Natural killer cell (primary cell): ENCODE results near the gene GRM4. TPM values are rescaled to one million over a fixed set of nuclear protein-coding genes. Genes with fewer than 3 reads are reported as not detected.

Experiments
- ATAC-seq, 3 donors: fragments of 150-1000 bp in 2 of 3; fragments of 200-7000 bp in 1 of 3; cut with Tn5 transposase; 1 replicate in 1 of 3; 2 replicates in 2 of 3; pipeline ENCODE4 v1.10.0; 2021; ENCODE audit warnings: mild to moderate bottlenecking in 2 of 3, moderate library complexity in 2 of 3
- DNase-seq, 2 donors: peaks; one replicate each; pipeline versions ENCODE4 v3.0.0 to v3.0.0-alpha.2; 2013 to 2021; ENCODE audit warnings: mixed read lengths in 1 of 2
- H3K27ac ChIP-seq: one replicate; pipeline ENCODE4 v1.5.1; 2013; ENCODE audit warnings: mild to moderate bottlenecking, low read length
- H3K27me3 ChIP-seq: one replicate; pipeline ENCODE4 v1.6.1; 2013; ENCODE audit warnings: low read length; ENCODE audit not compliant: control insufficient read depth, insufficient read depth
- H3K36me3 ChIP-seq: one replicate; pipeline ENCODE4 v1.6.1; 2013; ENCODE audit warnings: low read length; ENCODE audit not compliant: control insufficient read depth, insufficient read depth
- H3K4me1 ChIP-seq: one replicate; pipeline ENCODE4 v1.6.1; 2013; ENCODE audit warnings: low read length; ENCODE audit not compliant: control insufficient read depth, insufficient read depth
- H3K4me3 ChIP-seq: one replicate; pipeline ENCODE4 v1.5.1; 2013; ENCODE audit warnings: low read length
- H3K9me3 ChIP-seq: one replicate; pipeline ENCODE4 v1.6.1; 2013; ENCODE audit warnings: low read length; ENCODE audit not compliant: control insufficient read depth, insufficient read depth
- H3K27ac Mint-ChIP-seq, 2 donors: one replicate each; pipeline ENCODE4 v1.8.0; 2022; ENCODE audit warnings: mild to moderate bottlenecking in 2 of 2, mixed read lengths in 2 of 2, moderate library complexity in 1 of 2
- H3K27me3 Mint-ChIP-seq, 2 donors: one replicate each; pipeline ENCODE4 v1.8.0; 2022; ENCODE audit warnings: low read depth in 2 of 2, mixed read lengths in 2 of 2
- H3K36me3 Mint-ChIP-seq: one replicate; pipeline ENCODE4 v1.8.0; 2022; ENCODE audit warnings: mixed read lengths
- H3K4me1 Mint-ChIP-seq, 2 donors: one replicate each; pipeline ENCODE4 v1.8.0; 2022; ENCODE audit warnings: mixed read lengths in 2 of 2
- H3K4me3 Mint-ChIP-seq: one replicate; pipeline ENCODE4 v1.8.0; 2022; ENCODE audit warnings: mild to moderate bottlenecking, moderate library complexity, mixed read lengths
- H3K9me3 Mint-ChIP-seq, 2 donors: one replicate each; pipeline ENCODE4 v1.8.0; 2022; ENCODE audit warnings: mixed read lengths in 2 of 2
- CTCF ChIP-seq: fragments of 200-600 bp; IDR thresholded peaks from one replicate; pipeline ENCODE4 v1.8.0; 2022; ENCODE audit warnings: antibody characterized with exemption
- WGBS: methylation state at CpG from one replicate; pipeline ENCODE4 v1.1.7; 2013; ENCODE audit warnings: missing lambda C conversion rate; ENCODE audit not compliant: insufficient coverage; 5-methylcytosine and 5-hydroxymethylcytosine counted together
- intact Hi-C: fragments of 100-400 bp; cut with micrococcal nuclease; formaldehyde crosslinking; loops from one replicate; pipeline ENCODE4 v1.14.2; 2022
- total RNA-seq, 4 donors: library from RNA; stranded (reverse); fragments of 120-200 nt in 1 of 4; gene quantifications; one replicate each; pipeline versions ENCODE4 v1.2.3 to v1.2.4, GENCODE V29; 2013 to 2022

Gene GRM4
- total RNA-seq, 3 donors from 2014 or later (not counting 1 experiment from before 2014, with no cell fraction given), result not detected

- H3K36me3 ChIP-seq, result no peaks in the 10 kb centered on the region
- Mint-ChIP-seq H3K4me1 (no peaks in the 10 kb centered on the region), H3K4me3 (no peak overlapping the region), H3K27me3 (peaks cover 20 to 32% of the 10 kb centered on the region in 2 donors), H3K27ac (no peak overlapping the region), H3K9me3 (no peaks in the 10 kb centered on the region), H3K36me3 (no peaks in the 10 kb centered on the region)
- H3K9me3 ChIP-seq, result no peaks in the 10 kb centered on the region
- DNase-seq (no peak), ATAC-seq (no peak)
- peaks cover 2% of the 10 kb centered on the region for H3K27me3 ChIP-seq
- no peak overlapping the region for H3K27ac ChIP-seq
- 82% methylated on average over 13 of the region's 13 CpGs for WGBS
- no peaks in the 10 kb centered on the region for H3K4me1 ChIP-seq
- TF ChIP-seq CTCF, result no peak
- intact Hi-C loops, result no loop called here
- no peak overlapping the region for H3K4me3 ChIP-seq
Observed at GRCh38 chr6:34128045-34128444, 17.8 kb downstream of the GRM4 start.

- no peak overlapping the region for H3K27ac Mint-ChIP-seq
- intact Hi-C loops, result no loop called here
- no peaks in the 10 kb centered on the region for H3K9me3 Mint-ChIP-seq
- H3K4me3 Mint-ChIP-seq, result no peak overlapping the region
- Histone ChIP-seq H3K9me3 (no peaks in the 10 kb centered on the region), H3K27ac (no peak overlapping the region), H3K4me3 (no peak overlapping the region), H3K36me3 (no peaks in the 10 kb centered on the region), H3K4me1 (no peaks in the 10 kb centered on the region), H3K27me3 (peaks cover 2% of the 10 kb centered on the region)
- DNase-seq, result no peak
- H3K27me3 Mint-ChIP-seq, result peaks cover 13 to 18% of the 10 kb centered on the region in 2 donors
- H3K36me3 Mint-ChIP-seq, result no peaks in the 10 kb centered on the region
- 53% methylated on average over 3 of the region's 3 CpGs for WGBS
- H3K4me1 Mint-ChIP-seq, result no peaks in the 10 kb centered on the region
- no peak for ATAC-seq
- TF ChIP-seq CTCF, result no peak
Observed at GRCh38 chr6:34126419-34126818, 19.5 kb downstream of the GRM4 start.

GRCh38 chr6:34125939-34126338 lies 19.9 kb downstream of the GRM4 start:
- H3K27me3 Mint-ChIP-seq, result peaks cover 10 to 13% of the 10 kb centered on the region in 2 donors
- no peaks in the 10 kb centered on the region for H3K36me3 Mint-ChIP-seq
- H3K9me3 Mint-ChIP-seq, result no peaks in the 10 kb centered on the region
- no peaks in the 10 kb centered on the region for H3K4me1 ChIP-seq
- WGBS, result 91% methylated on average over 3 of the region's 3 CpGs
- ATAC-seq, result no peak
- no peaks in the 10 kb centered on the region for H3K9me3 ChIP-seq
- peaks cover 2% of the 10 kb centered on the region for H3K27me3 ChIP-seq
- intact Hi-C loops, result no loop called here
- H3K27ac Mint-ChIP-seq, result no peak overlapping the region
- TF ChIP-seq CTCF, result no peak
- H3K4me1 Mint-ChIP-seq, result no peaks in the 10 kb centered on the region
- H3K27ac ChIP-seq, result no peak overlapping the region
- no peak for DNase-seq
- no peaks in the 10 kb centered on the region for H3K36me3 ChIP-seq
- no peak overlapping the region for H3K4me3 Mint-ChIP-seq
- H3K4me3 ChIP-seq, result no peak overlapping the region

- no peaks in the 10 kb centered on the region for H3K9me3 ChIP-seq
- ATAC-seq, result no peak
- no peaks in the 10 kb centered on the region for H3K9me3 Mint-ChIP-seq
Observed at GRCh38 chr6:34120953-34121675, 24.8 kb downstream of the GRM4 start.

More at GRCh38 chr6:34120953-34121675, 24.8 kb downstream of the GRM4 start:
- WGBS, result 53% methylated on average over 13 of the region's 13 CpGs
- peaks cover 3 to 10% of the 10 kb centered on the region in 2 donors for H3K27me3 Mint-ChIP-seq
- H3K27ac Mint-ChIP-seq, result no peak overlapping the region
- intact Hi-C loops, result no loop called here
- no peaks in the 10 kb centered on the region for H3K4me1 ChIP-seq
- TF ChIP-seq CTCF, result no peak
- DNase-seq, result no peak
- no peak overlapping the region for H3K4me3 Mint-ChIP-seq
- no peaks in the 10 kb centered on the region for H3K4me1 Mint-ChIP-seq
- no peak overlapping the region for H3K27ac ChIP-seq
- H3K36me3 ChIP-seq, result no peaks in the 10 kb centered on the region
- H3K27me3 ChIP-seq, result no peaks in the 10 kb centered on the region
- no peaks in the 10 kb centered on the region for H3K36me3 Mint-ChIP-seq
- H3K4me3 ChIP-seq, result no peak overlapping the region
